ENCODE data around the gene CHST2.

DNA sequence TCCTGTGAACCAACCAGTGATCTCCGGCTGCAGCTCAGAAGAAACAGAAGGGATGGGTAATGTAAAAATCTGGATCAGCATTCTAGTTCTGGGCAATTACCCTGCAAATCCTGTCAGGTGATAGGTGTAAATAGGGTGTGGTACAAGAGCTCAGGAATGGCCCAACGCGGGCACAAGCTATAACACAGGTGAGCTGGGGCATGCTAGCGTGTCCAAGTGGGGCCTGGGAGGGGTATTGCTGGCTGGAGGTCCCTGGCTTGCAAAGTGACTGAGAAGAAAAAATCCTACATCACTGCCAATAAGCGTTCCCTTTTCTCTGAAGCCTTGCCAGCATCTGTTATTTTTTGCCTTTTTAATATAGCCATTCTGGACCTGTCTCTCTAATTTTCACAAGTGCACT lies 9.7 kb upstream of the CHST2 start:
- TF ChIP-seq, protein P1, sequence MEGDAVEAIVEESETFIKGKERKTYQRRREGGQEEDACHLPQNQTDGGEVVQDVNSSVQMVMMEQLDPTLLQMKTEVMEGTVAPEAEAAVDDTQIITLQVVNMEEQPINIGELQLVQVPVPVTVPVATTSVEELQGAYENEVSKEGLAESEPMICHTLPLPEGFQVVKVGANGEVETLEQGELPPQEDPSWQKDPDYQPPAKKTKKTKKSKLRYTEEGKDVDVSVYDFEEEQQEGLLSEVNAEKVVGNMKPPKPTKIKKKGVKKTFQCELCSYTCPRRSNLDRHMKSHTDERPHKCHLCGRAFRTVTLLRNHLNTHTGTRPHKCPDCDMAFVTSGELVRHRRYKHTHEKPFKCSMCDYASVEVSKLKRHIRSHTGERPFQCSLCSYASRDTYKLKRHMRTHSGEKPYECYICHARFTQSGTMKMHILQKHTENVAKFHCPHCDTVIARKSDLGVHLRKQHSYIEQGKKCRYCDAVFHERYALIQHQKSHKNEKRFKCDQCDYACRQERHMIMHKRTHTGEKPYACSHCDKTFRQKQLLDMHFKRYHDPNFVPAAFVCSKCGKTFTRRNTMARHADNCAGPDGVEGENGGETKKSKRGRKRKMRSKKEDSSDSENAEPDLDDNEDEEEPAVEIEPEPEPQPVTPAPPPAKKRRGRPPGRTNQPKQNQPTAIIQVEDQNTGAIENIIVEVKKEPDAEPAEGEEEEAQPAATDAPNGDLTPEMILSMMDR (IDR thresholded peaks at IDR 0.05): no peak
- TF ChIP-seq POLR2A (IDR thresholded peaks at IDR 0.05): no peak
